ENCODE measurements around the gene MYH3.

DNA sequence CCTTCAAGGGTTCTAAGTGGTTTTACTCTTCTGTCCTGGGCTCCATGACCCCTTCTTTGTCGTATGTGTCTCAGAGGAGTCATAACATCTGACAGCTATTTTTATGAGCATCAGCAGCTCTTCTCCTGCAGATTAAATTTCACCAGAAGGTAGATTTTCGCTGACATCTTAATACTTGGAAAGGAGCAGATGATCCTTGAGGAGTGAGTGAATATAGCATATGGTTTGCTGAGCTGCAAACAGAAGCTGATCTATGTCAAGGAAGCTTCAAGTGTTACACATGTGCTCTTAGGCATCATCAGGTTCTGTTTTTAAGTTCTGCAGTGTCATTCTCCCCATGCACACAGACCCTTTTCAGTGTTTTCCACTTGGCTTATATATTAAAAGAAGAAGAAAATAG lies 58.5 kb downstream of the MYH3 start:
- no peak for TF ChIP-seq CTCF (IDR thresholded peaks at IDR 0.05)
- no peak for TF ChIP-seq POLR2A (IDR thresholded peaks at IDR 0.05)
- no peak for TF ChIP-seq POLR2AphosphoS5 (IDR thresholded peaks at IDR 0.05; ENCODE audit: insufficient read depth in 1 of 2, low read depth in 1 of 2)
